ENCODE measurements around the gene PANK2. TPM values are rescaled to one million over a fixed set of nuclear protein-coding genes. Genes with fewer than 3 reads are reported as not detected.

The PANK2 gene
- total RNA-seq, 6 donors from 2014 or later, result 34.3 to 58.7 (median 50.4) TPM

DNA sequence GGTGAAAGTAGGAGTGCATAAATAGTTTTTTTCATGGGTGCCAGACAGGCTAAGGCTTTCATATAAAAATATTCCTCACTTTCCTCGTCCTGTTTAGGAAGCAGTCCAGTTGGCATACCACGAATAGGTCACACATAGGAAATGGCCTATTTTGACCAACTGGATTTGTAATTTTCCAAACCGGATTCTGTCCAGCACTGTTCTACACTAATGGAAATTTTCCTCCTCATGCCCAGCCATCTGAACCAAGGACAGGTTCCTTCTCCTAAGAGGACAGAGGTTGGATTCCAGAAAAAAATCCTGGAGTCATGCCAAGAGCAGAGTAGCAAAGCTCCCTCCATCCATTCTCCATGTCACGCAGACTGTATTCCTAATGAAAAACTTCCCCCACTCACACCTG, 43.1 kb downstream of the PANK2 start:
- H3K4me1 ChIP-seq, result peaks cover 32 to 55% (median 46%) of the 10 kb centered on the region in 4 donors
- TF ChIP-seq EP300 (IDR thresholded peaks at IDR 0.05) (no peak), POLR2A (IDR thresholded peaks at IDR 0.05) (no peak), POLR2AphosphoS5 (IDR thresholded peaks at IDR 0.05) (no peak)
- TF ChIP-seq, protein P1, sequence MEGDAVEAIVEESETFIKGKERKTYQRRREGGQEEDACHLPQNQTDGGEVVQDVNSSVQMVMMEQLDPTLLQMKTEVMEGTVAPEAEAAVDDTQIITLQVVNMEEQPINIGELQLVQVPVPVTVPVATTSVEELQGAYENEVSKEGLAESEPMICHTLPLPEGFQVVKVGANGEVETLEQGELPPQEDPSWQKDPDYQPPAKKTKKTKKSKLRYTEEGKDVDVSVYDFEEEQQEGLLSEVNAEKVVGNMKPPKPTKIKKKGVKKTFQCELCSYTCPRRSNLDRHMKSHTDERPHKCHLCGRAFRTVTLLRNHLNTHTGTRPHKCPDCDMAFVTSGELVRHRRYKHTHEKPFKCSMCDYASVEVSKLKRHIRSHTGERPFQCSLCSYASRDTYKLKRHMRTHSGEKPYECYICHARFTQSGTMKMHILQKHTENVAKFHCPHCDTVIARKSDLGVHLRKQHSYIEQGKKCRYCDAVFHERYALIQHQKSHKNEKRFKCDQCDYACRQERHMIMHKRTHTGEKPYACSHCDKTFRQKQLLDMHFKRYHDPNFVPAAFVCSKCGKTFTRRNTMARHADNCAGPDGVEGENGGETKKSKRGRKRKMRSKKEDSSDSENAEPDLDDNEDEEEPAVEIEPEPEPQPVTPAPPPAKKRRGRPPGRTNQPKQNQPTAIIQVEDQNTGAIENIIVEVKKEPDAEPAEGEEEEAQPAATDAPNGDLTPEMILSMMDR (IDR thresholded peaks at IDR 0.05), result no peak
- no peaks in the 10 kb centered on the region for H3K27me3 ChIP-seq
- peak overlapping the region in 3 of 4 donors; percentile 33 to 40 (median 40) for H3K4me3 ChIP-seq
- 54 to 64% methylated on average over 4 of the region's 4 CpGs for WGBS, 2 donors
- no peak for ATAC-seq (ENCODE audit: low FRiP score in 2 of 2)
- H3K9me3 ChIP-seq, result no peaks in the 10 kb centered on the region
- peaks cover 0 to 12% (median 5%) of the 10 kb centered on the region in 4 donors for H3K36me3 ChIP-seq
- no peak for DNase-seq
- H3K27ac ChIP-seq, result peak overlapping the region; percentile 42 to 86 (median 60)

DNA sequence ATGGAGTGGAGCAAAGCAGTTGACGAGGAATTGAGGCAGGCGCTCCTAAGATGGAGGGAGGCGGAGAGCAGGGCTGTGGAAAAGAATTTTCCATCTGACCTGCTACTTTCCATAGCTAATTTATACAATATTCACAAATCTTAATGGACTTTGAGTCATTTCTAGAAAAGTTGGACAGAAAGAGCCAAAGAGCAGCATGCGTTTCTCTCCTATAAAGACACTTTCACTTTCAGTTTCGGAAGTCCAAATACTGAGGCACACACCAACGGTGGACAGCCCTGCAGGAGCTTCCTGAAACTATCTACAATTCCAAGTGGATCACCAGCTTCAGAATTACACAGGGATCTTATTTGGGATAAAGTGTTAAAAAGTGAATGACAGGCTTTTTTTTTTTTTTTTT, 43.5 kb downstream of the PANK2 start:
- peak overlapping the region; percentile 42 to 86 (median 60) for H3K27ac ChIP-seq
- WGBS, 2 donors, result 50 to 55% methylated on average over 6 of the region's 6 CpGs
- H3K36me3 ChIP-seq, result peaks cover 0 to 12% (median 5%) of the 10 kb centered on the region in 4 donors
- no peaks in the 10 kb centered on the region for H3K27me3 ChIP-seq
- peak overlapping the region in 3 of 4 donors; percentile 33 to 40 (median 40) for H3K4me3 ChIP-seq
- peak in 1 of 2 donors; percentile 52 for ATAC-seq (ENCODE audit: low FRiP score in 2 of 2)
- H3K4me1 ChIP-seq, result peaks cover 28 to 51% (median 43%) of the 10 kb centered on the region in 4 donors
- DNase-seq, result no peak
- TF ChIP-seq, protein P1 (IDR thresholded peaks at IDR 0.05), result no peak
- TF ChIP-seq EP300 (IDR thresholded peaks at IDR 0.05) (no peak), POLR2A (IDR thresholded peaks at IDR 0.05) (no peak), POLR2AphosphoS5 (IDR thresholded peaks at IDR 0.05) (no peak)
- H3K9me3 ChIP-seq, result no peaks in the 10 kb centered on the region

DNA sequence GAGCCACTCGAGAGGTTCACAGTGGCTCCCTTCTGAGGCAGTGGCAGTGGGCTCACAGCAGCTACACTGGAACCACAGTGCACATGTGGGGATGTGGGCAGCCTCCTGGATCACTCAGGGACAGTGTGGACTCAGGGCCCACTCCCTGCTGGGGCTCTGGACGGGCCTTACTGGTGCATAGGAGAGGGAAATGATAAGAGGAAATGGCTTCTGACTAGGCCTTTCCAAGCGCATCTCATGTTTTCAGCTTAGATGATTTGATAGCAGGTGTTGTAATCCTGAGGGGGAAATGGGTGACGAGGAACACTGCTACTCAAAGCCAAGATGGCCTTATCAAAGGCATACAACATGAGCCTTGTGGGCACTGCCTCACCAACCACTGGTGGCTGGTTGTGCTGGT, 44.0 kb downstream of the PANK2 start:
- Histone ChIP-seq H3K27me3 (no peaks in the 10 kb centered on the region), H3K4me3 (peak overlapping the region in 2 of 4 donors; percentile 40), H3K27ac (peak overlapping the region; percentile 13 to 86 (median 60)), H3K36me3 (peaks cover 0 to 12% (median 5%) of the 10 kb centered on the region in 4 donors), H3K4me1 (peaks cover 22 to 45% (median 37%) of the 10 kb centered on the region in 4 donors), H3K9me3 (no peaks in the 10 kb centered on the region)
- TF ChIP-seq EP300 (IDR thresholded peaks at IDR 0.05), result no peak
- TF ChIP-seq, protein P1 (IDR thresholded peaks at IDR 0.05), result no peak
- TF ChIP-seq POLR2AphosphoS5 (IDR thresholded peaks at IDR 0.05), result no peak
- TF ChIP-seq POLR2A (IDR thresholded peaks at IDR 0.05), result no peak
- no peak for ATAC-seq (ENCODE audit: low FRiP score in 2 of 2)
- 66 to 83% methylated on average over 4 of the region's 4 CpGs for WGBS, 2 donors
- DNase-seq, result no peak

DNA sequence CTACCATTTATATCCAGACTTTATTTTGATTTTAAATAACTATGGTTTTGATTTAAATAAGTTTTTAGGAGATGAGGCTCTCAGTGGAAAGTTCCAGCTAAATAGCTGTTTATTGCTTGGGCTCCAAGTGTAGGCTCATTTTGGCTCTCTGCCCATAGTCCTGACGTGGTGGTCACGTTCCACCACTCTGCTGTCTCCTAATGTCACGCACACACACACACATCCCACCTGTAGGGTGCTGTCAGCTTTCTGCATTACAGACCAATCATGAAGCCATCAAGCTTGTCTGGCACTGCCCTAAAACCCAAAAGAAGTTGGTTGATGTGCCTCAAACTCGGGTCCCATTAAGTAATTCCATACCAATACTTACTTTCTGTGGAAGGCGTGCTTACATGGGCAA, 45.4 kb downstream of the PANK2 start:
- no peaks in the 10 kb centered on the region for H3K27me3 ChIP-seq
- TF ChIP-seq EP300 (IDR thresholded peaks at IDR 0.05) (no peak), POLR2A (IDR thresholded peaks at IDR 0.05) (no peak), POLR2AphosphoS5 (IDR thresholded peaks at IDR 0.05) (no peak)
- TF ChIP-seq, protein P1 (IDR thresholded peaks at IDR 0.05), result no peak
- H3K36me3 ChIP-seq, result peaks cover 0 to 12% (median 5%) of the 10 kb centered on the region in 4 donors
- peaks cover 17 to 36% (median 27%) of the 10 kb centered on the region in 4 donors for H3K4me1 ChIP-seq
- ATAC-seq (ENCODE audit: low FRiP score in 2 of 2) (no peak), DNase-seq (no peak)
- H3K9me3 ChIP-seq, result no peaks in the 10 kb centered on the region
- H3K27ac ChIP-seq, result peak overlapping the region in 3 of 4 donors; percentile 46 to 66 (median 54)
- H3K4me3 ChIP-seq, result no peak overlapping the region
- 84 to 86% methylated on average over 4 to 5 of the region's 5 CpGs for WGBS, 2 donors

All from upper lobe of left lung (tissue), 6 donors.